Brain microvascular endothelial cell (primary cell): Measurements from ENCODE around the gene KLHL3.
"Not testable (repeated sequence)": the region's sequence is repeated elsewhere in the genome, so short reads cannot be mapped to it uniquely, and the experiment has no call there.

Experiments
- DNase-seq: peaks from one replicate; pipeline ENCODE4 v3.0.0-alpha.2; 2020
- H3K27ac ChIP-seq: fragments of 250-450 bp; sonication (Bioruptor Pico); 2 replicates; pipeline ENCODE4 v1.5.1; 2020; ENCODE audit warnings: mild to moderate bottlenecking, moderate library complexity
- H3K27me3 ChIP-seq: fragments of 250-450 bp; sonication (Bioruptor Pico); replicated peaks from 2 replicates; pipeline ENCODE4 v1.5.1; 2020; ENCODE audit warnings: mild to moderate bottlenecking
- H3K36me3 ChIP-seq: fragments of 250-450 bp; sonication (Bioruptor Pico); replicated peaks from 2 replicates; pipeline ENCODE4 v1.5.1; 2020; ENCODE audit warnings: mild to moderate bottlenecking
- H3K4me3 ChIP-seq: 2 replicates; pipeline ENCODE4 v1.5.1; 2011; ENCODE audit warnings: low read depth, mild to moderate bottlenecking, control low read depth, low read length, moderate library complexity
- in situ Hi-C: cut with HindIII; loops from 2 replicates; pipeline ENCODE4 v1.10.0; 2017; ENCODE audit warnings: low sequenced_read_pairs, low pct_ligation_motif_present
- TF ChIP-seq, protein P1 (sequence below): IDR thresholded peaks from 2 replicates; pipeline ENCODE4 v1.5.1; 2011; ENCODE audit warnings: low read depth, mild to moderate bottlenecking, moderate library complexity, low read length, control low read depth, inconsistent platforms; ENCODE audit errors: missing control alignments

Gene KLHL3, protein sequence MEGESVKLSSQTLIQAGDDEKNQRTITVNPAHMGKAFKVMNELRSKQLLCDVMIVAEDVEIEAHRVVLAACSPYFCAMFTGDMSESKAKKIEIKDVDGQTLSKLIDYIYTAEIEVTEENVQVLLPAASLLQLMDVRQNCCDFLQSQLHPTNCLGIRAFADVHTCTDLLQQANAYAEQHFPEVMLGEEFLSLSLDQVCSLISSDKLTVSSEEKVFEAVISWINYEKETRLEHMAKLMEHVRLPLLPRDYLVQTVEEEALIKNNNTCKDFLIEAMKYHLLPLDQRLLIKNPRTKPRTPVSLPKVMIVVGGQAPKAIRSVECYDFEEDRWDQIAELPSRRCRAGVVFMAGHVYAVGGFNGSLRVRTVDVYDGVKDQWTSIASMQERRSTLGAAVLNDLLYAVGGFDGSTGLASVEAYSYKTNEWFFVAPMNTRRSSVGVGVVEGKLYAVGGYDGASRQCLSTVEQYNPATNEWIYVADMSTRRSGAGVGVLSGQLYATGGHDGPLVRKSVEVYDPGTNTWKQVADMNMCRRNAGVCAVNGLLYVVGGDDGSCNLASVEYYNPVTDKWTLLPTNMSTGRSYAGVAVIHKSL

DNA sequence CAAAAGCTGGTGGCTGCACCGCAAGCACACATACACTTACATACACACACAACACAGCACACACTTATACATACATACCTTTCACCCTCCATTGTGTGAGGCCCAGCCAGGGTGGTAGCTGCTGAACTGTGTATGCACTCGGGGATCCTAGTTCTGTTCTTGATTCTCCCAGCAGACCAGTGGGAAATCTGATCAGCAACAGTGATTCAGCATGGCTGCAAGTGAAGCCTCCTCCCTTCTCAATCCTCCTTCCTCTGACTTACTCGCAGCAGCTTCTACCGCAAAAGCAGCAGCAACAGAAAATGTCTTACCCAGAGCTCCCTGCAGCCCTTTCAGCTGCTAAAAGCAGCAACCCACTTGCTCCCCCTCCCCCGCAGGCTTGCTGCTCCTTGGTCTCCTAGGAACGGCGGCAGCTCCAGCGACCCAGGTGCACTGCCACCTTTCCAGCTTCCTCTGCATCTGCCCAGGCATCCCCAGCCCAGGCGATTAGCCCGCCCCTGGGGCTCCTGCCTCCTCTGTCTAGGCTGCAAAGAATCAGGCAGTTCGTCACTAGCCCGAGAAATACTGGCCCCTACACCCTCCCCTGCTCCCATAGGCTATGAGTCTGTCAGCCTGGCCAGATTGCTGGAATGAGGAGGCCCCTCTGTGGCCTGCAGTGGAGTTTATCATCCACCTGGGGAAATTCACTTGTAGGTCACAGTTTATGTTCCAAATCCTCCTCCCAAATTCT, at the start of gene KLHL3:
Gene KLHL3, minus strand, starts transcription at position 535 of the 730 bp plus-strand sequence. Its CDS starts 443 bp downstream, at position 92.
- H3K36me3 ChIP-seq: no peaks in the 10 kb centered on the region
- H3K4me3 ChIP-seq: peak within 1 kb of the TSS; percentile 64
- in situ Hi-C loops: no loop called here
- peak within 1 kb of the TSS; percentile 33 for H3K27ac ChIP-seq
- H3K27me3 ChIP-seq: no peaks in the 10 kb centered on the region
- DNase-seq: peak; percentile 60
- TF ChIP-seq, protein P1, sequence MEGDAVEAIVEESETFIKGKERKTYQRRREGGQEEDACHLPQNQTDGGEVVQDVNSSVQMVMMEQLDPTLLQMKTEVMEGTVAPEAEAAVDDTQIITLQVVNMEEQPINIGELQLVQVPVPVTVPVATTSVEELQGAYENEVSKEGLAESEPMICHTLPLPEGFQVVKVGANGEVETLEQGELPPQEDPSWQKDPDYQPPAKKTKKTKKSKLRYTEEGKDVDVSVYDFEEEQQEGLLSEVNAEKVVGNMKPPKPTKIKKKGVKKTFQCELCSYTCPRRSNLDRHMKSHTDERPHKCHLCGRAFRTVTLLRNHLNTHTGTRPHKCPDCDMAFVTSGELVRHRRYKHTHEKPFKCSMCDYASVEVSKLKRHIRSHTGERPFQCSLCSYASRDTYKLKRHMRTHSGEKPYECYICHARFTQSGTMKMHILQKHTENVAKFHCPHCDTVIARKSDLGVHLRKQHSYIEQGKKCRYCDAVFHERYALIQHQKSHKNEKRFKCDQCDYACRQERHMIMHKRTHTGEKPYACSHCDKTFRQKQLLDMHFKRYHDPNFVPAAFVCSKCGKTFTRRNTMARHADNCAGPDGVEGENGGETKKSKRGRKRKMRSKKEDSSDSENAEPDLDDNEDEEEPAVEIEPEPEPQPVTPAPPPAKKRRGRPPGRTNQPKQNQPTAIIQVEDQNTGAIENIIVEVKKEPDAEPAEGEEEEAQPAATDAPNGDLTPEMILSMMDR: peak; percentile 46

DNA sequence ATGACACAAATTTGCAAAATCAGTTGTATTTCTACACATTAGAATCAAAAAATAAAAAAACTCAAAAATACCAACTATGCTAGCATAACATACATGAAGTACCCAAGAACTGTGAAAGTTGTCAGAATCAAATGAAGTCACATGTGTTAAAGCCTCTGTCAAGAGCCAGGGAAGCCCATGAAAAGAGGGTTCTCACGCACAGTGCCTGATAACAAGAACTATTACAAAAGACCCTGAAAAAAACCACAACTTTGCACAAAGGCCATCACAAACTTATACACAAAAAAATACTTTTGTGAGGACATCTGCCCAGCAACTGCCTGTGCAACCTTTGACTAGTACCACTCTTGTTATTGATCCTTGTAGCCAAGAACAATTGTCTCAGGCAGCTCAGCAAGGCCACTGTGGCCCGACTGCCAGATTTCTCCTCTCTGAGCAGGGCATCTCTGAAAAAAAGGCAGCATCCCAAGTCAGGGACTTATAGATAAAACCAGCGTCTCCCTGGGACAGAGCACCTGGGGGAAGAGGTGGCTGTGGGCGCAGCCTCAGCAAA, 47.2 kb upstream of the KLHL3 start:
- Histone ChIP-seq H3K27me3 (no peaks in the 10 kb centered on the region), H3K27ac (no peak overlapping the region), H3K4me3 (no peak overlapping the region), H3K36me3 (no peaks in the 10 kb centered on the region)
- in situ Hi-C loops: no loop called here
- TF ChIP-seq, protein P1: no peak
- DNase-seq: no peak

DNA sequence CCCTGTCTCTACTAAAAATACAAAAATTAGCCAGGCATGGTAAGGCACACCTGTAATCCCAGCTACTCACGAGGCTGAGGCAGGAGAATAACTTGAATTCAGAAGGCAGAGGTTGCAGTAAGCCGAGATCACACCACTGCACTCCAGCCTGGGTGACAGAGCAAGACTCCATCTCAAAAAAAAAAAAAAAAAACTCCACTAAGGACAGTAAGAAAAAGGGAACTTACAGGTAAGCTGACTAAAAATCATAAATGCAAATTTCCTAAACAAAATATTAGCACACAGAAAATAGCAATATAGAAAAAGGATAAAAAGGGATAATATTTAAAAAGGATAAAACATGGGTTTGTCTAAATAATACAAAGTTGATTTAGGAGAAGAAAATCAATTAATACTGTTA, 46.2 kb upstream of the KLHL3 start:
- Histone ChIP-seq H3K27ac (no peak overlapping the region), H3K36me3 (no peaks in the 10 kb centered on the region), H3K27me3 (no peaks in the 10 kb centered on the region), H3K4me3 (no peak overlapping the region)
- DNase-seq: no peak
- in situ Hi-C loops: no loop called here
- TF ChIP-seq, protein P1: no peak

DNA sequence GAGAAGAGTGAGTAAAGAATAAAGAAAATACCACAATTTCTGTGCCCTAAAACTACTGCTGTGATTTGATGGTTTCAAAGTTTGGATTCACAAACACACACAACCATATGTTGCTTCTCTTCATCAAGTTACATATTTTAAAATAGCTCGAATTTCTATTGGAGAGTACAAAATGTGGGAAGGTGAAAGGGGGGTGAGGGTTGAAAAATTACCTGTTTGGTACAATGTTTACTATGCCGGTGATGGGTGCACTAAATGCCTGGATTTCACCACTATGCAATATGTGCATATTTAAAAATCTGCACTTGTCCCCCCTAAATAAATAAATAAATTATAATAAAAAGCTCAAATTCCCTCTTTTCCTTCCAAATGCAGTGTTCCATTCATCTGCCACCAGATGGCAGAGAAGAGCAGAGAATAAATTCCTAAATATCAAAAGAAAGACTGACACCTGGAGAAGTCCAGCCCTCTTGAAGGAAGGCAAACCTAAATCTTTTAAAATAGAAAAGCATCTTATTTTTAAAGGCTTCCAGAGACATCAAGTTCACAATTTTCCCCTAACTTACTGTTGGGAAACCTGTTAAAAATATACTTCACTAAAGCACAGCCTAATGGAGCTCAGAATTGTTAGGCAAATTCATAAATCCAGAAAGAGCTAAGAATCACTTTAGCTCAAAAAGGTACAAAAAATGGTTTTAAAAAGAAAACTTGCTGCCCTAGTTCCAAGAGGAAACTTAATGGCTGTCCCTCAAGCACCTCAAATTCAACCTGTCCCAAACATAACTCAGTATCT, 43.1 kb upstream of the KLHL3 start:
- no peak for DNase-seq
- TF ChIP-seq, protein P1: peak; percentile 71

DNA sequence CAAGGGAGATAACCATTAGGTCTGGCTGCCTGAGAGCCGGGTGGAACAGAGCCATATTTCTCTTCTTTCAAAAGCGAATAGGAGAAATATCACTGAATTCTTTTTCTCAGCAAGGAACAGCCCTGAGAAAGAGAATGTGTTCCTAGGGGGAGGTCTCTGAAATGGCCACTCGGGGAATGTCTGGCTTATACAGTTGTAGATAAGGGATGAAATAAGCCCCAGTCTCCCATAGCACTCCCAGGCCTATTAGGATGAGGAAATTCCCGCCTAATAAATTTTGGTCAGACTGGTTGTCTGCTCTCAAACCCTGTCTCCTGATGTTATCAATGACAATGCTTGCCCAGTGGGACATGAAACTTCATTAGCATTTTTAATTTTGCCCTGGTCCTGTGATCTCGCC, 32.0 kb upstream of the KLHL3 start:
- H3K27me3 ChIP-seq, H3K36me3 ChIP-seq, DNase-seq, in situ Hi-C loops, H3K4me3 ChIP-seq, H3K27ac ChIP-seq: not testable (repeated sequence)

More for the DNA sequence above, 43.1 kb upstream of the KLHL3 start:
- in situ Hi-C loops: no loop called here
- Histone ChIP-seq H3K27me3 (no peaks in the 10 kb centered on the region), H3K36me3 (no peaks in the 10 kb centered on the region), H3K27ac (no peak overlapping the region), H3K4me3 (no peak overlapping the region)
